GM23338 (cell line): ENCODE data around the gene SERPINA9. TPM values are rescaled to one million over a fixed set of nuclear protein-coding genes. Genes with fewer than 3 reads are reported as not detected.

Experiments
- ATAC-seq: fragments of 200-7000 bp; cut with Tn5 transposase; 3 replicates; pipeline ENCODE4 v1.9.1; 2020
- DNase-seq: peaks from one replicate; pipeline ENCODE4 v3.0.0-alpha.2; 2015; ENCODE audit warnings: low spot score
- H2AFZ ChIP-seq: fragments of 200-600 bp; sonication (generic); 2 replicates; pipeline ENCODE4 v1.8.0; 2016; ENCODE audit warnings: antibody characterized with exemption, mild to moderate bottlenecking, moderate library complexity
- H3F3A ChIP-seq: fragments of 200-600 bp; sonication (generic); replicated peaks from 2 replicates; pipeline ENCODE4 v1.8.0; 2017; ENCODE audit warnings: antibody characterized with exemption, mixed run types, low read depth
- H3K27ac ChIP-seq: fragments of 200-600 bp; sonication (generic); 2 replicates; pipeline ENCODE4 v1.6.1; 2016; ENCODE audit warnings: low read depth
- H3K27me3 ChIP-seq: fragments of 200-600 bp; sonication (generic); 2 replicates; pipeline ENCODE4 v1.8.0; 2016; ENCODE audit warnings: mild to moderate bottlenecking, mixed run types, moderate library complexity; ENCODE audit not compliant: insufficient read depth
- H3K36me3 ChIP-seq: fragments of 200-600 bp; sonication (generic); 2 replicates; pipeline ENCODE4 v1.8.0; 2016; ENCODE audit warnings: mild to moderate bottlenecking; ENCODE audit not compliant: insufficient read depth
- H3K4me1 ChIP-seq: fragments of 200-600 bp; sonication (generic); 2 replicates; pipeline ENCODE4 v1.8.0; 2016; ENCODE audit warnings: mild to moderate bottlenecking, moderate library complexity; ENCODE audit not compliant: insufficient read depth
- H3K4me2 ChIP-seq: fragments of 200-600 bp; sonication (generic); 2 replicates; pipeline ENCODE4 v1.7.1; 2017; ENCODE audit warnings: mixed run types
- H3K4me3 ChIP-seq: fragments of 200-600 bp; sonication (generic); 2 replicates; pipeline ENCODE4 v1.6.1; 2016; ENCODE audit warnings: mixed run types
- H3K79me2 ChIP-seq: fragments of 200-600 bp; sonication (generic); replicated peaks from 2 replicates; pipeline ENCODE4 v1.8.0; 2017; ENCODE audit warnings: mild to moderate bottlenecking; ENCODE audit not compliant: insufficient read depth
- H3K9me2 ChIP-seq: fragments of 200-600 bp; sonication (generic); 2 replicates; pipeline ENCODE4 v1.8.0; 2017; ENCODE audit not compliant: insufficient read depth
- H4K20me1 ChIP-seq: fragments of 200-600 bp; sonication (generic); replicated peaks from 2 replicates; pipeline ENCODE4 v1.8.0; 2017; ENCODE audit warnings: mild to moderate bottlenecking; ENCODE audit not compliant: insufficient read depth
- H3K27ac Mint-ChIP-seq: 2 replicates; pipeline ENCODE4 v1.8.0; 2020; ENCODE audit warnings: inconsistent platforms, mild to moderate bottlenecking, moderate library complexity, mixed read lengths
- H3K27me3 Mint-ChIP-seq: 3 replicates; pipeline ENCODE4 v1.8.0; 2022; ENCODE audit warnings: low read depth, mild to moderate bottlenecking, moderate library complexity, mixed read lengths, inconsistent platforms; ENCODE audit not compliant: insufficient read depth, poor library complexity
- H3K36me3 Mint-ChIP-seq: 3 replicates; pipeline ENCODE4 v1.8.0; 2021; ENCODE audit warnings: low read depth, mild to moderate bottlenecking, inconsistent platforms, moderate library complexity, mixed read lengths
- H3K4me1 Mint-ChIP-seq: 3 replicates; pipeline ENCODE4 v1.8.0; 2020; ENCODE audit warnings: mild to moderate bottlenecking, inconsistent platforms, mixed read lengths
- H3K4me3 Mint-ChIP-seq: 3 replicates; pipeline ENCODE4 v1.8.0; 2021; ENCODE audit warnings: moderate library complexity, mild to moderate bottlenecking, inconsistent platforms, mixed read lengths
- H3K9me3 Mint-ChIP-seq: 3 replicates; pipeline ENCODE4 v1.8.0; 2020; ENCODE audit warnings: moderate library complexity, mild to moderate bottlenecking, inconsistent platforms, mixed read lengths
- CTCF ChIP-seq, 2 experiments: fragments of 200-600 bp in 1 of 2; sonication (generic) in 1 of 2; conservative IDR thresholded peaks; 2 replicates each; pipeline versions ENCODE4 v1.5.1 to v1.6.1; 2016 to 2017; ENCODE audit warnings: antibody characterized with exemption in 2 of 2, low read depth in 2 of 2, mild to moderate bottlenecking in 2 of 2, moderate library complexity in 1 of 2
- ETS1 ChIP-seq: IDR thresholded peaks from 2 replicates; pipeline ENCODE4 v1.6.1; 2016; ENCODE audit warnings: antibody characterized with exemption
- EZH2 ChIP-seq: fragments of 200-600 bp; sonication (generic); IDR thresholded peaks from one replicate; pipeline ENCODE4 v1.8.0; 2017; ENCODE audit warnings: antibody characterized with exemption, mild to moderate bottlenecking, low read depth; ENCODE audit not compliant: unreplicated experiment
- JUNB ChIP-seq: IDR thresholded peaks from one replicate; pipeline ENCODE4 v1.6.1; 2016; ENCODE audit warnings: antibody characterized with exemption; ENCODE audit not compliant: unreplicated experiment
- NANOG ChIP-seq: IDR thresholded peaks from 2 replicates; pipeline ENCODE4 v1.6.1; 2016; ENCODE audit warnings: antibody characterized with exemption, borderline replicate concordance
- POLR2AphosphoS5 ChIP-seq: IDR thresholded peaks from 2 replicates; pipeline ENCODE4 v1.6.1; 2016; ENCODE audit warnings: antibody characterized with exemption, low read depth
- REST ChIP-seq: IDR thresholded peaks from one replicate; pipeline ENCODE4 v1.6.1; 2018; ENCODE audit warnings: antibody characterized with exemption; ENCODE audit not compliant: unreplicated experiment
- ZNF331 ChIP-seq: fragments of 250-450 bp; sonication (Bioruptor Pico); IDR thresholded peaks from 2 replicates; pipeline ENCODE4 v1.5.0; 2020; ENCODE audit warnings: low read depth, mild to moderate bottlenecking, moderate library complexity
- polyA plus RNA-seq: library from polyadenylated mRNA; unstranded; fragments of >200 nt; fragmentation: Nextera tagmentation; extraction: Ambion mirVana; gene quantifications from 2 replicates; pipeline ENCODE4 v1.2.1, GENCODE V29; 2016
- total RNA-seq: library from RNA; depleted of rRNA; stranded (reverse); fragments of >200 nt; shearing (Covaris generic); gene quantifications from 2 replicates; pipeline ENCODE4 v1.2.3, GENCODE V29; 2014

The SERPINA9 gene
- total and polyA plus RNA-seq, 2 experiments from 2014 or later = not detected

DNA sequence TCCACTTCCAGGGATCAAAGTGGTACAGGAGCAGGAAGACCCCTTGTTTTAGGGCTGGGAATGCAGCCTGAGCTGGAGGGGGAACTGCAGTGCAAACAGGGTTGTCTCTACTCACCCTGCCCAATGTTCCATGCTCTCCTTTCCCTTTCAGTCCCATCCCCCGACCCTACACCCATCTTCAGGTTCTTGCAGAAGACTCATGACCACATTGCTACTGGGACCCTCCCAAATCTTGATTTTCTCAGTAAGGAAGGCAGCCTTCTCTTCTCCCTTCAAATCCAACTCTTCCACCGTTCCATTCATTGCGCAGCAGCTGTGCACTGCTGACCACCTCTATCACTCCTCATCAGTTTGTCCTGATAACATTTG, 25.3 kb downstream of the SERPINA9 start (continued):
- TF ChIP-seq REST = no peak

GRCh38 chr14:94449930-94450329, 26.1 kb downstream of the SERPINA9 start:
- Histone ChIP-seq H3F3A (0 out of 2 replicates have a peak, but pooled peaks cover 5% of the 10 kb centered on the region), H3K27ac (no peak overlapping the region), H3K27me3 (no peaks in the 10 kb centered on the region), H2AFZ (no peak overlapping the region), H3K36me3 (no peaks in the 10 kb centered on the region; the same call in 1 of the 2 replicates), H3K4me3 (no peak overlapping the region), H3K4me1 (peaks cover 30% of the 10 kb centered on the region), H3K79me2 (no peaks in the 10 kb centered on the region), H4K20me1 (no peaks in the 10 kb centered on the region), H3K9me2 (peaks cover 19% of the 10 kb centered on the region; the same call in 1 of the 2 replicates), H3K4me2 (peak overlapping the region; percentile 62)
- Mint-ChIP-seq H3K36me3 (peaks cover 13% of the 10 kb centered on the region), H3K9me3 (peaks cover 7% of the 10 kb centered on the region; the same call in 2 of the 3 replicates), H3K27me3 (peaks cover 4% of the 10 kb centered on the region), H3K27ac (no peak overlapping the region), H3K4me1 (peaks cover 36% of the 10 kb centered on the region), H3K4me3 (no peak overlapping the region; the same call in 2 of the 3 replicates)
- ATAC-seq (no peak), DNase-seq (no peak)
- TF ChIP-seq POLR2AphosphoS5 (no peak), REST (no peak), NANOG (no peak), ETS1 (no peak), EZH2 (no peak), JUNB (no peak), ZNF331 (CRISPR knock-in tag) (no peak), CTCF (conservative IDR thresholded peaks at IDR 0.05; ENCODE audit: low read depth in 2 of 2) (no peak)
